Cardiac muscle cell (in vitro differentiated cells and primary cell): ENCODE measurements around the gene P3H3. TPM values are rescaled to one million over a fixed set of nuclear protein-coding genes. Genes with fewer than 3 reads are reported as not detected.

ENCODE experiments used
- DNase-seq, 2 donors: peaks; one replicate each; pipeline versions ENCODE4 v3.0.0 to v3.0.0-alpha.2; 2010 to 2017; ENCODE audit warnings: low read depth in 1 of 2, low spot score in 1 of 2
- H3K27ac ChIP-seq: fragments of 200-600 bp; sonication (generic); 2 replicates; pipeline ENCODE4 v1.5.1; 2016
- H3K27me3 ChIP-seq: fragments of 200-600 bp; sonication (generic); 2 replicates; pipeline ENCODE4 v1.6.0; 2016; ENCODE audit warnings: control low read depth
- H3K36me3 ChIP-seq: fragments of 200-600 bp; sonication (generic); 2 replicates; pipeline ENCODE4 v1.5.1; 2016; ENCODE audit warnings: control low read depth
- H3K4me1 ChIP-seq: fragments of 200-600 bp; sonication (generic); 2 replicates; pipeline ENCODE4 v1.8.1; 2017; ENCODE audit warnings: low read depth, mild to moderate bottlenecking, mixed run types
- H3K4me3 ChIP-seq: fragments of 200-600 bp; sonication (generic); 2 replicates; pipeline ENCODE4 v1.5.1; 2016; ENCODE audit warnings: mild to moderate bottlenecking
- H3K9me3 ChIP-seq: fragments of 200-600 bp; sonication (generic); 2 replicates; pipeline ENCODE4 v1.5.1; 2017; ENCODE audit warnings: low read depth, mild to moderate bottlenecking, control low read depth
- CTCF ChIP-seq: IDR thresholded peaks from 2 replicates; pipeline ENCODE4 v1.5.1; 2012; ENCODE audit warnings: low read depth, mild to moderate bottlenecking, low read length
- polyA plus RNA-seq: library from polyadenylated mRNA; unstranded; fragments of >200 nt; fragmentation: Nextera tagmentation; extraction: Ambion mirVana; gene quantifications from 2 replicates; pipeline ENCODE4 v1.2.1, GENCODE V29; 2016
- total RNA-seq: library from RNA; depleted of rRNA; stranded (reverse); fragments of >200 nt; gene quantifications from 2 replicates; pipeline ENCODE4 v1.2.3, GENCODE V29; 2016

Gene P3H3
- total and polyA plus RNA-seq, 2 experiments from 2014 or later: 18.2 to 19.7 TPM

- Histone ChIP-seq H3K27ac (no peak overlapping the region), H3K9me3 (no peaks in the 10 kb centered on the region), H3K27me3 (no peaks in the 10 kb centered on the region), H3K36me3 (no peaks in the 10 kb centered on the region), H3K4me1 (peaks cover 14% of the 10 kb centered on the region), H3K4me3 (no peak overlapping the region)
- no peak for DNase-seq
- no peak for TF ChIP-seq CTCF
These were observed 40.9 kb upstream of the P3H3 start for GRCh38 chr12:6787309-6787708.

- Histone ChIP-seq H3K9me3 (no peaks in the 10 kb centered on the region), H3K27ac (no peak within 1 kb of the TSS), H3K27me3 (no peaks in the 10 kb centered on the region), H3K4me1 (peaks cover 9% of the 10 kb centered on the region), H3K36me3 (no peaks in the 10 kb centered on the region), H3K4me3 (no peak within 1 kb of the TSS)
- DNase-seq: no peak
- TF ChIP-seq CTCF: no peak
These were observed 39.0 kb upstream of the P3H3 start, which contains the start of gene CD4 for GRCh38 chr12:6788972-6789924. TSS of gene CD4 (plus strand) at chr12:6789528. CDS start at chr12:6800139, 10,611 bp downstream.

DNA sequence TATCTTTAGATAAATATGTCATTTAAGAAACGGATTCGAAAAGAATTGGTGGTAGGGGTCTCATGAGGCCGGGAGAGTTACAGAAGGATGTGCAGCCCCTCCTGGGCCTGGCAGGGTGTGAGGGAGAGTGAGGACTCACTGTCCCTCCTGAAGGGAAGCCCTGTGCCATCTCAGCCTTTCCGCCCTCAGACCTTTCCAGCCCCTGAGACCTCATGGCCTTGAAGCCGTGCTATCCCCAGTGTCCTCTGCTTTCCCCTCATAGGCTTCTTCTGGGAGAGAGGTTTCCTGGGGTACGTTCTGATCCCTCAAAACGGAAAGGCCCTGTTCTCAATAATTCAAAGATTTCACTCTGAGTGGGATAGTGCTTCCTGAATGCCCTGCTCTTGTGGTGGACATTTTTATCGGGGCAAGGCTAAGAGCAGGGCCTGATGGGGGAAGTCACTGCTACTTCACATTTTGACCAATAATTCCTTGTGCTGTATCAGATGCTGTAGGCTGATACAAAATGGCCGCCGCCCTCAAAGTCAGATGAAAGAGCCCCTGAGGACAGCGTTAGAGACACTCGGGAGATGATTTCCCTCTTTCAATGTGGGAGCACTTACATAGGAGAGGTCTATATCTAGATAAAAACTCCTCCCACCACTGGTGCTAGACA, 37.6 kb upstream of the P3H3 start:
- Histone ChIP-seq H3K27me3 (no peaks in the 10 kb centered on the region), H3K4me1 (peaks cover 9% of the 10 kb centered on the region), H3K4me3 (no peak overlapping the region), H3K27ac (no peak overlapping the region), H3K9me3 (no peaks in the 10 kb centered on the region), H3K36me3 (no peaks in the 10 kb centered on the region)
- no peak for DNase-seq
- no peak for TF ChIP-seq CTCF

DNA sequence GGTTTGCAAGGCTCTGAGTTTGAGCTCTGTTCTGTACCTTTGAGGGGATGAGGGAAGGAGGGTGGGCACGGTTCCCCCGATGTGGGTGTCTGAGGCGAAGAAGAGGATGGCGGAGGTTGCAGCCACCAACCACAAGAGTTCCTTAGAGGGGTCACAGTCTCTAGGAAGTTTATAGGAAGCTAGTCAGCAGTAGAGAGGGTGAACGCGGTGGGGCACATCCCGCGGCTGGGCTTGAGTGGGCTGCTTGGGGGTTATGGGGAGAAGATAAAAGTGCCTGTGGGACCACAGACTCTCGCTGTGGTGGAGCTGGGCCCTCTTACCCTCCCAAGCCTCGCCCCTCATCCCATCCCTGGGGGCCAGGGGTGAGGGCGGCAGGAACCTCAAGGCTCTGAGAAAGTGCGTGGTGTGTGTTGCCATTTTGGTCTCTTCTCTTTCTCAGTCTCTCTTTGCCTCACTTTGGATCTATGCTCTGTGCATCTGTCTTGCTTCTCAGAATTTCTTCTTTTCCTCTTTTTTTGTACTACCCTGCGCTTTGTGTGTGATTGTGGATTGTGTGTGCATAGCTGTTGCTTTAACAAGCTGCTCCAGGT, 36.2 kb upstream of the P3H3 start:
- Histone ChIP-seq H3K27ac (peak overlapping the region; percentile 75), H3K4me3 (no peak overlapping the region), H3K4me1 (peaks cover 16% of the 10 kb centered on the region), H3K9me3 (no peaks in the 10 kb centered on the region), H3K27me3 (no peaks in the 10 kb centered on the region), H3K36me3 (no peaks in the 10 kb centered on the region)
- TF ChIP-seq CTCF: no peak
- DNase-seq: no peak

DNA sequence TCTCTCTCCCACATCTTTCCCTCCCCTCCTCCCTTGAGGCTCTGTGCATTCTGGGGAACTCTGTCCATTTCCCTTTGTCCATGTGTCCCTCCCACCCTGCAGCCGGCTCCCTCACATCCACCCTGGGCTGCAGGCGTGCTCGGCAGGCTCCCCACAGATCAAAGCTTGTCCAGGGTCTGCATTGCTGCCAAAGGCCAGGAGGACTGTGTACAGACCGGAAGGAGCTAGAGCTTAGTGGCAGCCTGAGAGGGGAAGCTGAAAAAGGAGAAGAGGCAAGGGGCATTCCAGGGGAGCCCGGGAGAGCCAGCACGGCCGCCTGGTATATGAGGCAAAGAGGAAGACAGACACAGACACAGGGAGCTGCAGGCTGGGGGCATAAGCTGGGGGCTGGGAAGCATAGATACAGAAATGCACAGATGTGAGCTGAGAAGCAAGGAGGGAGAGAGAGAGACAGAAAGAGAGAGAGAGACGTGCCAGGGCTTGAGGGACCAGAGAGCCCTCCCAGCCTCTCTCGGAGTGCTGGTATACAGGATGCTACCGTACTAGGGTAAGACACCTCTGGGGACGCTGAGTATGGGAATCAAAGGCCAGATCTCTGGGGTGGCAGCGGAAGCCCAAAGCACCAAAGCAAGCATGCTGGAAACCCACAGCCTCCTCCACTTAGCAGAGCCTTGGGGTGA, 35.5 kb upstream of the P3H3 start:
- no peak overlapping the region for H3K4me3 ChIP-seq
- H3K27me3 ChIP-seq: no peaks in the 10 kb centered on the region
- H3K9me3 ChIP-seq: no peaks in the 10 kb centered on the region
- DNase-seq: peak; percentile 32 to 40
- TF ChIP-seq CTCF: no peak
- H3K36me3 ChIP-seq: no peaks in the 10 kb centered on the region
- H3K4me1 ChIP-seq: peaks cover 21% of the 10 kb centered on the region
- H3K27ac ChIP-seq: peak overlapping the region; percentile 75
